Renal cortical epithelial cell (primary cell): Measurements from ENCODE around the gene HTR2B. TPM values are rescaled to one million over a fixed set of nuclear protein-coding genes. Genes with fewer than 3 reads are reported as not detected.
A peak's percentile ranks its signal among the peaks of the same experiment; 100 is the strongest.
"Not testable (repeated sequence)": the region's sequence is repeated elsewhere in the genome, so short reads cannot be mapped to it uniquely, and the experiment has no call there.

ENCODE experiments used
- DNase-seq: peaks from one replicate; pipeline ENCODE4 v3.0.0-alpha.2; 2011; ENCODE audit warnings: low read depth
- total RNA-seq: library from RNA; depleted of rRNA; stranded (reverse); fragments of >200 nt; gene quantifications from 2 replicates; pipeline ENCODE4 v1.2.3, GENCODE V29; 2014

Gene HTR2B
- total RNA-seq, 1 donor from 2014 or later, result 0.05 TPM

GRCh38 chr2:231093933-231094332 lies 30.9 kb downstream of the HTR2B start:
- no peak for DNase-seq

- DNase-seq, result no peak
Measured at GRCh38 chr2:231088754-231089153, 36.1 kb downstream of the HTR2B start.

- no peak for DNase-seq
Measured at GRCh38 chr2:231084565-231084964, 40.3 kb downstream of the HTR2B start.

GRCh38 chr2:231069379-231070054 lies 55.3 kb downstream of the HTR2B start:
- DNase-seq, result no peak

- peak; percentile 17 for DNase-seq
Measured at GRCh38 chr2:231068525-231069222, 56.2 kb downstream of the HTR2B start.

- not testable (repeated sequence) for DNase-seq
Measured at GRCh38 chr2:231067531-231067930, 57.3 kb downstream of the HTR2B start.

- no peak for DNase-seq
Measured at GRCh38 chr2:231065966-231066365, 58.9 kb downstream of the HTR2B start.

GRCh38 chr2:231063347-231063746 lies 61.5 kb downstream of the HTR2B start:
- DNase-seq, result no peak

- DNase-seq, result no peak
Measured at GRCh38 chr2:231062776-231063175, 62.1 kb downstream of the HTR2B start.

GRCh38 chr2:231059756-231060155 lies 65.1 kb downstream of the HTR2B start:
- no peak for DNase-seq

- peak; percentile 78 for DNase-seq
Measured at GRCh38 chr2:231058761-231059550, 65.9 kb downstream of the HTR2B start.

Other genes with a start within 250 kb of the HTR2B start
- not detected in 2 replicates for gene GPR55, start 199.8 kb downstream of the HTR2B start, total RNA-seq
- gene SPATA3, start 128.9 kb downstream of the HTR2B start, total RNA-seq, result not detected in 2 replicates
- 0.17 and 0.50 TPM in 2 replicates for gene C2orf72, start 87.5 kb downstream of the HTR2B start, total RNA-seq
- 121 and 135 TPM in 2 replicates for gene PSMD1, start 68.2 kb downstream of the HTR2B start, total RNA-seq
- 27.1 and 67.8 TPM in 2 replicates for gene ARMC9, start 73.6 kb upstream of the HTR2B start, total RNA-seq